MM.1S (cell line): ENCODE results near the gene DIO1.

Source experiments
- DNase-seq: peaks from one replicate; pipeline ENCODE4 v3.0.0-alpha.2; 2015
- H2AFZ ChIP-seq: fragments of 300-600 bp; sonication (generic); 2 replicates; pipeline ENCODE4 v1.6.0; 2016; ENCODE audit warnings: antibody characterized with exemption, low read length
- H3F3A ChIP-seq: fragments of 300-600 bp; sonication (generic); 2 replicates; pipeline ENCODE4 v1.6.1; 2016; ENCODE audit warnings: mild to moderate bottlenecking, antibody characterized with exemption, low read length, moderate library complexity, mixed read lengths; ENCODE audit not compliant: insufficient read depth
- H3K27ac ChIP-seq: fragments of 300-600 bp; sonication (generic); 2 replicates; pipeline ENCODE4 v1.5.1; 2016; ENCODE audit warnings: mild to moderate bottlenecking, low read length
- H3K27me3 ChIP-seq: fragments of 300-600 bp; sonication (generic); replicated peaks from 2 replicates; pipeline ENCODE4 v1.6.0; 2016; ENCODE audit warnings: low read length; ENCODE audit not compliant: insufficient read depth
- H3K36me3 ChIP-seq: fragments of 300-600 bp; sonication (generic); replicated peaks from 2 replicates; pipeline ENCODE4 v1.6.1; 2016; ENCODE audit warnings: mild to moderate bottlenecking, low read length, mixed read lengths; ENCODE audit not compliant: insufficient read depth
- H3K4me1 ChIP-seq: fragments of 300-600 bp; sonication (generic); 2 replicates; pipeline ENCODE4 v1.6.1; 2016; ENCODE audit warnings: low read length, mixed read lengths
- H3K4me2 ChIP-seq: fragments of 300-600 bp; sonication (generic); 2 replicates; pipeline ENCODE4 v1.6.0; 2016; ENCODE audit warnings: low read depth, low read length
- H3K4me3 ChIP-seq: fragments of 300-600 bp; sonication (generic); 2 replicates; pipeline ENCODE4 v1.5.1; 2016; ENCODE audit warnings: low read length, mixed read lengths
- H3K79me2 ChIP-seq: fragments of 300-600 bp; sonication (generic); 2 replicates; pipeline ENCODE4 v1.6.1; 2016; ENCODE audit warnings: mixed run types, low read length, mixed read lengths
- H3K9ac ChIP-seq: fragments of 300-600 bp; sonication (generic); 2 replicates; pipeline ENCODE4 v1.6.1; 2016; ENCODE audit warnings: low read length, mixed read lengths
- H3K9me2 ChIP-seq: fragments of 300-600 bp; sonication (generic); replicated peaks from 2 replicates; pipeline ENCODE4 v1.6.1; 2016; ENCODE audit warnings: mild to moderate bottlenecking, low read length, mixed read lengths; ENCODE audit not compliant: insufficient read depth
- H3K9me3 ChIP-seq: fragments of 300-600 bp; sonication (generic); replicated peaks from 2 replicates; pipeline ENCODE4 v1.6.1; 2016; ENCODE audit warnings: mild to moderate bottlenecking, low read length, mixed read lengths; ENCODE audit not compliant: insufficient read depth
- H4K20me1 ChIP-seq: fragments of 300-600 bp; sonication (generic); 2 replicates; pipeline ENCODE4 v1.6.1; 2016; ENCODE audit warnings: mild to moderate bottlenecking, low read length, moderate library complexity, mixed read lengths; ENCODE audit not compliant: insufficient read depth
- EZH2 ChIP-seq: fragments of 300-600 bp; sonication (generic); optimal IDR thresholded peaks from 2 replicates; pipeline ENCODE3; 2017; ENCODE audit warnings: low read depth, mild to moderate bottlenecking, antibody characterized with exemption, low read length, mixed read lengths
- EZH2phosphoT487 ChIP-seq: fragments of 300-600 bp; sonication (generic); IDR thresholded peaks from 2 replicates; pipeline ENCODE4 v1.6.1; 2018; ENCODE audit warnings: antibody characterized with exemption, low read length
- TF ChIP-seq, protein P1 (sequence below): fragments of 300-600 bp; sonication (generic); IDR thresholded peaks from 2 replicates; pipeline ENCODE4 v1.5.1; 2016; ENCODE audit warnings: antibody characterized with exemption, low read length, mixed read lengths

The DIO1 gene

DNA sequence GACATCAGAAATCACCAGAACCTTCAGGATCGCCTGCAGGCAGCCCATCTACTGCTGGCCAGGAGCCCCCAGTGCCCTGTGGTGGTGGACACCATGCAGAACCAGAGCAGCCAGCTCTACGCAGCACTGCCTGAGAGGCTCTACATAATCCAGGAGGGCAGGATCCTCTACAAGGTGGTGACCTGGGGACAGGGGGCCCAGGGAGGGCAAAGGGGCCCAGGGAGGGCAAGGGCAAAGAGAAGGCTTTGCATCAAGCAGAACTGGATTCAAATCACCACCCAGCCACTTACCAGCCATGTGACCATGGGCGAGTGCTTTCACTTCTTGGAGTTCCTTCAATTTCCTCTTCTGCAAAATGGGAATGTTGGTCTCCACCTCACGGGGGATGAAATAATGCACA is 12.1 kb downstream of the DIO1 start:
- no peaks in the 10 kb centered on the region for H3K4me1 ChIP-seq
- no peak overlapping the region for H3K4me2 ChIP-seq
- no peaks in the 10 kb centered on the region for H3K9me2 ChIP-seq
- no peaks in the 10 kb centered on the region for H3K27me3 ChIP-seq
- H3K36me3 ChIP-seq = no peaks in the 10 kb centered on the region
- no peaks in the 10 kb centered on the region for H3K79me2 ChIP-seq
- no peak for TF ChIP-seq EZH2
- TF ChIP-seq, protein P1, sequence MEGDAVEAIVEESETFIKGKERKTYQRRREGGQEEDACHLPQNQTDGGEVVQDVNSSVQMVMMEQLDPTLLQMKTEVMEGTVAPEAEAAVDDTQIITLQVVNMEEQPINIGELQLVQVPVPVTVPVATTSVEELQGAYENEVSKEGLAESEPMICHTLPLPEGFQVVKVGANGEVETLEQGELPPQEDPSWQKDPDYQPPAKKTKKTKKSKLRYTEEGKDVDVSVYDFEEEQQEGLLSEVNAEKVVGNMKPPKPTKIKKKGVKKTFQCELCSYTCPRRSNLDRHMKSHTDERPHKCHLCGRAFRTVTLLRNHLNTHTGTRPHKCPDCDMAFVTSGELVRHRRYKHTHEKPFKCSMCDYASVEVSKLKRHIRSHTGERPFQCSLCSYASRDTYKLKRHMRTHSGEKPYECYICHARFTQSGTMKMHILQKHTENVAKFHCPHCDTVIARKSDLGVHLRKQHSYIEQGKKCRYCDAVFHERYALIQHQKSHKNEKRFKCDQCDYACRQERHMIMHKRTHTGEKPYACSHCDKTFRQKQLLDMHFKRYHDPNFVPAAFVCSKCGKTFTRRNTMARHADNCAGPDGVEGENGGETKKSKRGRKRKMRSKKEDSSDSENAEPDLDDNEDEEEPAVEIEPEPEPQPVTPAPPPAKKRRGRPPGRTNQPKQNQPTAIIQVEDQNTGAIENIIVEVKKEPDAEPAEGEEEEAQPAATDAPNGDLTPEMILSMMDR = no peak
- no peak for TF ChIP-seq EZH2phosphoT487
- H3K27ac ChIP-seq = no peak overlapping the region
- H3F3A ChIP-seq = no peaks in the 10 kb centered on the region
- H2AFZ ChIP-seq = no peak overlapping the region
- DNase-seq = no peak
- no peaks in the 10 kb centered on the region for H3K9me3 ChIP-seq
- H3K9ac ChIP-seq = no peak overlapping the region
- H4K20me1 ChIP-seq = no peaks in the 10 kb centered on the region
- H3K4me3 ChIP-seq = no peak overlapping the region

DNA sequence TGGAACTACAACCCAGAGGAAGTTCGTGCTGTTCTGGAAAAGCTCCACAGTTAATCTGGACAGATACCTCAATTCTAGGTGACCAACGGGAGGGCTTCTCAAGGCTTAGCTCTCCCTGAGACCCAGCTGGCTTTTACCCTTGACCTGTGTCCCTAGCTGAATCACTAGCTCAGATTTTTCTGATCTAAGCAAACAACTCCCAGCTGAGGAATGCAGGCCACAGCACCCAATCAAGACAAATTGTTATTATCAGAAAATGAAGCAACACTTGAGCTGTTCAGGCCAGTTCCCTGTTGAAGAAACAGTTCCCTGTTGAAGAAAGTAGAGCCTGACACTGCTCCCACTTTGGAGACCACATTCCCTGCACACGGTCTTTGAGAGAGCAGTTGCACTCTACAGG is 16.0 kb downstream of the DIO1 start:
- no peak overlapping the region for H3K4me3 ChIP-seq
- H3K4me2 ChIP-seq = no peak overlapping the region
- no peak overlapping the region for H2AFZ ChIP-seq
- no peak overlapping the region for H3K27ac ChIP-seq
- no peak overlapping the region for H3K9ac ChIP-seq
- H3K36me3 ChIP-seq = no peaks in the 10 kb centered on the region
- H4K20me1 ChIP-seq = no peaks in the 10 kb centered on the region
- no peaks in the 10 kb centered on the region for H3K79me2 ChIP-seq
- H3K27me3 ChIP-seq = no peaks in the 10 kb centered on the region
- DNase-seq = no peak
- no peaks in the 10 kb centered on the region for H3K9me2 ChIP-seq
- H3F3A ChIP-seq = no peaks in the 10 kb centered on the region
- no peaks in the 10 kb centered on the region for H3K9me3 ChIP-seq
- H3K4me1 ChIP-seq = no peaks in the 10 kb centered on the region
- no peak for TF ChIP-seq EZH2phosphoT487
- TF ChIP-seq, protein P1 = no peak
- no peak for TF ChIP-seq EZH2

DNA sequence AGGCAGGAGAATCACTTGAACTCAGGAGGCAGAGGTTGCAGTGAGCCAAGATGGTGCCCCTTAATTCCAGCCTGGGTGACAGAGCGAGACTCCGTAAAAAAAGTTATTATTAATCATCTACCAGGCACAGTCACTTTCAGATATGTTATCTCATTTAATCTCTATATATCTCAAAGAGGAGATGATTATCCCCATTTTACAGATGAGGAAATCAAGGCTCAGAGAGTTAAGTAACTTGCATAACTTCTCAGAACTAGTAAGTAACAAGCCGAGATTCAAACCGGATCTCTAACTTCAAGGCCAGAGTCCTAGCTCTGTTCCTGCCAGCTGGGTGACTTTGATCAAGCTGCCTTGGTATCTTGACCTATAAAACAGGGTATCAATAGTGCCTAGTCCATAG is 17.5 kb downstream of the DIO1 start:
- H3F3A ChIP-seq = no peaks in the 10 kb centered on the region
- no peaks in the 10 kb centered on the region for H3K9me2 ChIP-seq
- no peak overlapping the region for H3K4me2 ChIP-seq
- H3K4me3 ChIP-seq = no peak overlapping the region
- no peak overlapping the region for H2AFZ ChIP-seq
- no peaks in the 10 kb centered on the region for H3K4me1 ChIP-seq
- H3K9ac ChIP-seq = no peak overlapping the region
- DNase-seq = no peak
- H3K9me3 ChIP-seq = no peaks in the 10 kb centered on the region
- no peak overlapping the region for H3K27ac ChIP-seq
- no peaks in the 10 kb centered on the region for H3K36me3 ChIP-seq
- TF ChIP-seq EZH2phosphoT487 = no peak
- no peak for TF ChIP-seq EZH2
- TF ChIP-seq, protein P1 = no peak
- H3K27me3 ChIP-seq = no peaks in the 10 kb centered on the region
- no peaks in the 10 kb centered on the region for H4K20me1 ChIP-seq
- H3K79me2 ChIP-seq = no peaks in the 10 kb centered on the region
